HG03139 (cell line): ENCODE measurements around the gene MYH3.

Experiments
- ATAC-seq: cut with Tn5 transposase; IDR thresholded peaks from one replicate; pipeline ENCODE4 v1.9.1; 2021; ENCODE audit not compliant: unreplicated experiment

MYH3 gene

DNA sequence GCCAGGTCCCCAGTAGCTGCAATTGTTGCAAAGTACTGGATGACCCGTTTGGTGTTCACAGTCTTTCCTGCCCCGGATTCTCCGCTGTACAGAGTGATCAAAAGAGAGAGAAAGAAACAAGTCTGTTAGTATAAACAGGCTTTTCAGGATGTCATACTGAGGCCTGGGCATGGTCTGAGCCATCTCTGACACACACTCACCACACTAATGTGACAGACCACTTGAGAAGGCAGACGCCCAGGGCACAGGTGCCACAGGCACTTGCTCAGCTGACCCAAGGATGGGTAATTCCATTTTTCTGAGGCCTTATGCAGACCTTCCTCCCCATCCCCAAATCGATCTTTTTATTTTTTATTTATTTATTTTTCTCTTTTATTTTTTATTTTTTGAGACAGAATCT lies 7.5 kb downstream of the MYH3 start:
- ATAC-seq = no peak

DNA sequence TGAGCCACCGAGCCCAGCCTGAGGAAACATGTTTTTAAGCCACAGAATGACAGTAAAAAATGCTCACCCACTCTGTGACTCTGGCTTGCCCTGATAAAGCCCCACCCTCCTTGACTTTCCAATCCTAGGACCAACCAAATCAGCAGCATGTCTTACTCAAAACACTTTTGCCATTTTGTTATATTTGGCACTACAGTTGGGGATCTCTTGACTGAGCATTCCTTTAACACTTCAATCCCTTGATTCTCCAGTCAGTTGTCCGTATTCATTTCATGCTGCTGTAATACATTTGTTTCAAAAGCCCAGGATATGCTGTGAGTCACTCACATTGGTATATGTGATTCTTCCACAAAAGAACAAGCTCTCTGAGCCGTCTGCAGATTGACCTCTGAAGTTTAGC lies 8.2 kb downstream of the MYH3 start:
- no peak for ATAC-seq

- no peak for ATAC-seq
These were observed 8.7 kb downstream of the MYH3 start for GRCh38 chr17:10648381-10648780.

DNA sequence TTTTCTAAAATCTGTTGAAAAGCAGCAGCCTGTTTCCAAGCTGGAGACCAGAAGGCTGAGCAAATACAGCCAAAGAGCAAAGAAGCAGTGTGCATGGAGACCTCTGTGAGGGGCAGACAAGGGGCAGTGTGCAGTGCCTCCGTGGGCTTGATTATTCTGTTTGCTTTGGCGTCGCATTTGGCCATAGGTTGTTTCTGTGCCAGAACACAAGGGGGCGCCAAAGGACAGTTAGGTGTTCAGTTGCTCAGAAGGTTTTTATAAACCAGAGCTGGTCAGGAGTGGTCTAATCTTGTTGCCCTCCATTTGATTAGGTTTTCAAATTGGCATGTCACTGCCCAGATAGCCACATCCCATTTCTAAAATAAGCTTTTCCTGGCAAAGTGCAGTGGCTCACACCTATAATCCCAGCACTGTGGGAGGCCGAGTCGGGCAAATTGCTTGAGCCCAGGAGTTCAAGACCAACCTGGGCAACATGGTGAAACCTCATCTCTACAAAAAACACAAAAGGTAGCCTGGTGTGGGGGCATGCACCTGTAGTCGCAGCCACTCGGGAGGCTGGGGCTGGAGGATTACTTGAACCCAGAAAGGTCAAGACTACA lies 10.6 kb downstream of the MYH3 start:
- peak; percentile 63 for ATAC-seq

DNA sequence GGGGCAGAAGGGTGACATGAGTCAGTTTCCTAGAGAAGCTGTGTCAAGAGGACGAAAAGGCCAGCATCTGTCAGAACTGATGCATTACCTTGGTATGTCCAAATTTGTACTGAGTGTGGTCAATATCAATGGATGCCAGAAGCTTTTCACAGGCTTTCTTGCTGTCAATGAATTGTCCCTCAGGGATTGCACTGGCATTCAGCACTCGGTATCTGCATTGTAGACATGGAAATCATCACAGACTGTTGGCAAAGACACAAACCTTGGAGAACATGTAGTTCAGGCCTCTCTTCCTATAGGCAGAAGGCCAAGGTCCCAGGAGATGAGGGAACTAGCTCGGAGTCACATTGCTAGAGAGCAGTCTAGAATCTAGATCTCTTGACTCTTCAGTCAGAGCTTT lies 16.6 kb downstream of the MYH3 start:
- no peak for ATAC-seq

GRCh38 chr17:10638151-10638550 lies 19.0 kb downstream of the MYH3 start:
- ATAC-seq = no peak

DNA sequence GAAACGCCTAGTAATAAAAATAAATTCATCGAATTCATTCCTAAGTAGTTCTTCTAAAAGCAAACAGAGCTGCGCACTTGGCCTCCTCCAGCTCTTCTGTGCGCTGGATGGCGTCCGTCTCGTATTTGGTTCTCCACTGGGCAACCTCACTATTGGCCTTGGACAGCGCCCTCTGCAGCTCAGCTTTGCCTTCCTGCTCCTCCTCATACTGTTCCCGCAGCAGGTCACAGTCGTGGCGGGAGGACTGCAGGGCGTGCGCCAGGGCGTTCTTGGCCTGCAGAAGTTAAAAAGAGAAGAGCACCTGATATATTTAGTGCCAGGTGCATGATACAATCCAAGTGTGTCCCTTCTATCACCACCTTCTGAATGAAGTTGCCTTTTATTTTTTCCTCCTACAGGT lies 21.8 kb downstream of the MYH3 start:
- no peak for ATAC-seq

GRCh38 chr17:10633738-10634379 lies 23.2 kb downstream of the MYH3 start:
- peak; percentile 96 for ATAC-seq

- no peak for ATAC-seq
These were observed 25.4 kb downstream of the MYH3 start for GRCh38 chr17:10631701-10632100.

GRCh38 chr17:10631048-10631700 lies 25.9 kb downstream of the MYH3 start:
- no peak for ATAC-seq

- ATAC-seq = no peak
These were observed 27.4 kb downstream of the MYH3 start for GRCh38 chr17:10629706-10630105.

DNA sequence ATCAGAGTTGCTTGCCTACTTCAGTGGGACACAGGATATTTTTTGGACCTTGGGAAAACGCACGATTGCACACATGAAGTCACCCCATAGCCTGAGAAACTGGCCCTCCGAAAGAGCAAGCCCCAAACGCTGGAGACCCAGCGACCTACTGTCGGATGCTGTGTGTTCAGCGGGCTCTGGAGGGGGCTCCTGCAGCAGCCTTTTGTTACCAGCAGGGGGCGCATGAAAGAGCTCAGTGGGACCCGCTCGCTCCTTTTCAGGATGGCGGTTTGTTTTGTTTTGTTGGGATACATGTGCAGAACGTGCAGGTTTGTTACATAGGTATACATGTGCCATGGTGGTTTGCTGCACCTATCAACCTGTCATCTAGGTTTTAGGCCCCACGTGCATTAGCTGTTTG lies 28.4 kb downstream of the MYH3 start:
- ATAC-seq = no peak

GRCh38 chr17:10626390-10626789 lies 30.7 kb downstream of the MYH3 start:
- ATAC-seq = no peak

GRCh38 chr17:10624969-10625368 lies 32.1 kb downstream of the MYH3 start:
- ATAC-seq = no peak

- no peak for ATAC-seq
These were observed 33.3 kb downstream of the MYH3 start for GRCh38 chr17:10623737-10624338.

DNA sequence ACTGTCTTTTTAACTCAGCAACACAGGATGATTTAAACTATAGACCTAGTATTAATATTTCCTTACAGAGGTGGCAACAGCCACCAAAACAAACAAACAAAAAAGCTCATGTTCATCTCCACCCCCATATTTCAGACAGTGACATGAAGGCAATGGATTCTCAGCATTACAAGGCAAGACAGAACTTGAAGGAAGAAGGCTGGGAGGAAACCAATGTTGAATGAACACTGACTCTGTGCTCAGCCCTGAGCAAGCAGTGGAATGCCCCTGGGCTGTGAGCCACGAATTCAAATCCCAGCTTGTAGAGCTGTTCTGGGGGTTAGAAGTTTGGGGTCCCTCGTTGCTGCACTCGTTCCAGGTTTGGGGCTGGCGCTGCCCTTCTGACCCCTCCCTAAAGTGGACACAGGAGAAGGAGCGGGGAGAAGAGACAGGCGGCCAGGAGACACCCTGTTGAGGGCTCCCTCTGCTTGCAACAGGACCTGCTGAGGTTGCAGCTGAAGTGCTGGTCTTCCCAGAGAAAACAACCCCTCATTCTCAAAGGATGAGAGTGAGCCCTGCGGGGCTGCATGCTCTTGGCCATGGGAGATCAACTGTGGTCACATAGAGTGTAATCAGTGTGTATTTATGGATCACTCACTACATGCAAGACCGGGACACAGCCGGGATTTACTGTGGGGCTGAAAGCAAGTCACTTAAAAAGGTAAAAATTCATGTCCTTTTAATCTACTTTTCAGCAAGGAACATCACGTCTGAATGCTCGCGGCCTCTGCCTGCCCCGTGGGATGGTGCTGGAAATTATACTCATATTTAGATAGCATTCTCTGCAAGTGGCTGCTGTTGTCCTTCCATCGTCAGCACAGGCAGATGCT lies 34.3 kb downstream of the MYH3 start:
- no peak for ATAC-seq

DNA sequence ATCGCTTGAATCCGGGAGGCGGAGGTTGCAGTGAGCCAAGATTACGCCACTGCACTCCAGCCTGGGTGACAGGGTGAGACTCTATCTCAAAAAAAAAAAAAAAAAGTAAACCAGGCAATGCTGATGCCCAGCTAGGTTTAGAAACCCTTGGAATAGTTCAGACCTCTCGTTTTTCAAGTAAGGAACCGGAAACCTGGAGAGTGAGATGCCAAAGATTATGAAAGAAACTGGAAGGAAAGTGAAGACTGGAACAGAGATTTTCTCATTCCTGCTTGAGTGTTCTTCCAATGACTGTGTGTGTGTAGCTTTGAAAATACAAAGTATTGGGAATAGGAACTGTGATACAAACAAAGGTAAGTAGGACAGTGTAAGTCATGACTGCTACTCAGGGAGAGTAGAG lies 35.7 kb downstream of the MYH3 start:
- ATAC-seq = no peak

DNA sequence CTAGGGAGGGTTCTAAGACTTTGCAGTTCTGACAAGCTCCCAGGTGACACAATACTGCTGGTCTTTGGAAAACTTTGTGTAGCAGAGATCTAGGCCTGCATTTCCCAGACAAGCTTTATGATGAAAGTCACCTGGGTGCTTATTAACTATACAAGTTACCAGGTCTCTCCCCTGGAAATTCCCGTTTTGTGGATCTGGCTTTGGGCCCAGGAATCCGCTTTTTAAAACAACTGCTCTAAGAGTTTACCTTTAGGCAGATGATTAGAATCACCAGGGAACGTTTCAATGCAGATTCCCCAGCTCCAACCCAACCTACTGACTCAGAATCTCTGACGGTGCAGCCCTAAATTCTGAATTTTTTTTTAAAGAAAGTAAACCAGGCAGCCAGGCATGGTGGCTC lies 36.3 kb downstream of the MYH3 start:
- ATAC-seq = no peak

DNA sequence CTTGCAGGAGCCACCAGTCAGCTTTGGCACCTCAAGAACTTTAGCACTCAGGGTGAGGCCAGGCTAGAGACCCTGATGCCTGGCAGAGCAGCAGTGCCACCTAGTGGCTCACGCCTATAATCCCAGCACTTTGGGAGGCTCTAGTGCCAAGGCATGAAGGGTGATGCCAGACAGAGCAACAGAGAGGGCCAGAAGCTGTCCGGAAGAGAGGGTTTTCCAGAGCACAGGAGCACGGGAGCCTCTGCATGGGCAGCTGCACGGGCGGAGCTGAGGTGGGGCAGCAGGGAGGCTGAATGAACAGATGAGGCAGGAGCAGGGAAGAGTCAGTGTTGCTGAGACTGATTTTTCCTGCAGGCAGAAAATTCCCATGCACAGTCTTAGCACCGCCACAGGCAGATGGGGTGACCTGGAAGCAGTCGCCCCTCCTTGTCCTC lies 38.9 kb downstream of the MYH3 start:
- ATAC-seq = peak; percentile 85

DNA sequence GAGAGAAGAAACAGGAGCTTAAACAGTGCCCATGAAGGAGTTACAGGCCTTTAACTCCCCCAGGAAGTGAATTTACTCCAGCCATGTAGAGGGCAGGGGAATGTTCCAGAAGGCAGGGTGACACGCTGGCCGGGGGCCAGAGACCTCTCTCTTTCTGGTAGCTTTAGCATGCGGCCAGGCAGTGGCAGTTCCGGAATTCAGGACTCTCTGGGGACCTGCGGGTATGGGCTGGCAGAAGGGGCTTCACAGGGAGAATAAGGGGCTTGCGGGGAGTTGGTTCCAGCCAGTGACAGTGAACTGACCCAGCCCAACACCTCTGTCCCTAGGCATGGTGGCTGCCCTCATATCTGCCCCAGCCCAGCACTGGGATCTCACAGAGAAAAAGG lies 40.0 kb downstream of the MYH3 start:
- no peak for ATAC-seq

GRCh38 chr17:10616502-10617119 lies 40.5 kb downstream of the MYH3 start:
- no peak for ATAC-seq
